Activated CD8-positive, alpha-beta T cell treated with anti-CD3 and anti-CD28 coated beads, Interleukin-2, amount 10 ng/mL, durations not matched to agents 7 days and 5 days (primary cell): ENCODE data around the gene RNF112. TPM values are rescaled to one million over a fixed set of nuclear protein-coding genes. Genes with fewer than 3 reads are reported as not detected.
A peak's percentile ranks its signal among the peaks of the same experiment; 100 is the strongest.

Source experiments
- ATAC-seq: fragments of 150-1000 bp; cut with Tn5 transposase; one replicate; pipeline ENCODE4 v1.10.0; 2021; ENCODE audit warnings: moderate library complexity
- CTCF ChIA-PET: fragments of 350-600 bp; sonication (Branson Sonifier 250); formaldehyde crosslinking; loops from one replicate; lab custom pipeline; 2021; ENCODE audit warnings: antibody characterized with exemption; lab: Charles Lee
- POLR2A ChIA-PET: fragments of 350-600 bp; sonication (Branson Sonifier 250); formaldehyde crosslinking; loops from one replicate; lab custom pipeline; 2021; ENCODE audit warnings: antibody characterized with exemption; lab: Charles Lee
- DNase-seq: peaks from one replicate; pipeline ENCODE4 v3.0.0-alpha.2; 2020
- H3K27ac Mint-ChIP-seq: one replicate; pipeline ENCODE4 v1.8.0; 2021; ENCODE audit warnings: mild to moderate bottlenecking, mixed read lengths
- H3K27me3 Mint-ChIP-seq: one replicate; pipeline ENCODE4 v1.8.0; 2021; ENCODE audit warnings: low read depth, mixed read lengths
- H3K36me3 Mint-ChIP-seq: one replicate; pipeline ENCODE4 v1.8.0; 2021; ENCODE audit warnings: low read depth, mixed read lengths
- H3K4me1 Mint-ChIP-seq: one replicate; pipeline ENCODE4 v1.8.0; 2021; ENCODE audit warnings: low read depth, mixed read lengths
- H3K4me3 Mint-ChIP-seq: one replicate; pipeline ENCODE4 v1.8.0; 2021; ENCODE audit warnings: mild to moderate bottlenecking, mixed read lengths
- H3K9me3 Mint-ChIP-seq: one replicate; pipeline ENCODE4 v1.8.0; 2022; ENCODE audit warnings: mixed read lengths; ENCODE audit not compliant: insufficient read depth
- total RNA-seq, 2 experiments: library from RNA; stranded (reverse); gene quantifications; one replicate each; pipeline ENCODE4 v1.2.3, GENCODE V29; 2021

The RNF112 gene
- total RNA-seq, 2 experiments from 2014 or later, result 0.34 TPM; not detected in 1

DNA sequence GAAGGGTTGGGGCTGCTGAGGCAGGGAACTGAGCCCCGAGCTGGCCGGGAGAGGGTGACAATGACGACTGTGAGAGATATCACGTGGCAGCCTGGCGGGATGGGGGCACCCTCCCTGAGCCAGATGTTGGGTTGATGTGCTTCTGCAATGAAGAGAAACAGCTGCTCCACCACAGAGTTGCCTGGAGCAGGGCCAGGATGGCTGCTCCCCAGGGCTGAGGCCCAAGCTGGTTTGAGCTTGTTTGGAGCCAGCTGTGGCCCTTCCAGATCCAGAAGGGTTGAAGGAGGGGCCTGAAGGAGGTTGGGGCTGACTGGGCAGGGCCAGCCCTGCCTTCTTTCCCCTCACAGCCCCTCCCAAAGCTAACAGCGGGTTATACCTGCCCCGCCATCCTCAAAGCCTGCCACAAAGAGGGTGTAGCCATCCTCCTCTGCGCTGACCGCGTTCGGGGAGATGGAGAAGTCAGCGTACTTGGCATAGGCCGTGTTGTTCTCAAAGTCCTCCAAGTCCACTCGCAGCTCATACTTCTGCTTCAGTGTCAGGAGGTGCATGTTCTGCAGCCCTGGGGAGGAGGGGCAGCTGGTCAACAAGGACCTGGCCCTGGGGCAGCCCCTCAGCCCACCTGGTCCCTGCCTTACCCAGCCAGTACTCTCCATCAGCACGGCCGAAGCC, 26.2 kb upstream of the RNF112 start:
- Mint-ChIP-seq H3K4me1 (peaks cover 5% of the 10 kb centered on the region), H3K36me3 (peaks cover 33% of the 10 kb centered on the region), H3K27me3 (peaks cover 8% of the 10 kb centered on the region), H3K4me3 (no peak overlapping the region), H3K27ac (no peak overlapping the region), H3K9me3 (no peaks in the 10 kb centered on the region)
- CTCF ChIA-PET, result interaction anchor here (3.1 kb wide), 1 partner anchor 22 kb away, joined by 14 read pairs; the partner anchor contains the start of gene B9D1
- POLR2A ChIA-PET, result interaction anchor here (0.7 kb wide), 1 partner anchor 1714 kb away, joined by 3 read pairs; no protein-coding TSS in a partner anchor
- DNase-seq (no peak), ATAC-seq (no peak)

DNA sequence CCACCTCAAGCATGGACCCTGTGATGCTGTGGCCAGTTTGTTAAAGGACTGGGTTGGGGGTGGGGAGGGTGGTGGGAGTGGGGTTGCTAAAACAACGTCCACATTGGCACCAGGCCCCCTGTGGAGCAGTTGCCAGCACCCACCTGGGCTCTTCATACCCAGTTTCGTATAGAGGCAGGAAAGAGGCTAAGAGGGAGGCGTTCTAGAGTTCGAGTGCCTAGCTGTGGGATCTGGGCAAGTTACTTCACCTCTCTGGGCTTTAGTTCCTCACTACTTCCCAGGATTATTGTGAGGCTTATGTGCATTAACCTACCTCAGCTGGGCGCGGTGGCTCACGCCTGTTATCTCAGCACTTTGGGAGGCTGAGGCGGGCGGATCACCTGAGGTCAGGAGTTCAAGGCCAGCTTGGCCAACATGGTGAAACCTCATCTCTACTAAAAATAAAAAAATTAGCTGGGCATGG, 25.5 kb upstream of the RNF112 start:
- H3K9me3 Mint-ChIP-seq, result no peaks in the 10 kb centered on the region
- H3K4me1 Mint-ChIP-seq, result peaks cover 5% of the 10 kb centered on the region
- H3K36me3 Mint-ChIP-seq, result peaks cover 26% of the 10 kb centered on the region
- DNase-seq (no peak), ATAC-seq (no peak)
- ChIA-PET POLR2A (no interaction called here), CTCF (interaction anchor here (3.1 kb wide), 1 partner anchor 23 kb away, joined by 14 read pairs; the partner anchor contains the start of gene B9D1)
- no peak overlapping the region for H3K27ac Mint-ChIP-seq
- no peak overlapping the region for H3K4me3 Mint-ChIP-seq
- peaks cover 8% of the 10 kb centered on the region for H3K27me3 Mint-ChIP-seq

DNA sequence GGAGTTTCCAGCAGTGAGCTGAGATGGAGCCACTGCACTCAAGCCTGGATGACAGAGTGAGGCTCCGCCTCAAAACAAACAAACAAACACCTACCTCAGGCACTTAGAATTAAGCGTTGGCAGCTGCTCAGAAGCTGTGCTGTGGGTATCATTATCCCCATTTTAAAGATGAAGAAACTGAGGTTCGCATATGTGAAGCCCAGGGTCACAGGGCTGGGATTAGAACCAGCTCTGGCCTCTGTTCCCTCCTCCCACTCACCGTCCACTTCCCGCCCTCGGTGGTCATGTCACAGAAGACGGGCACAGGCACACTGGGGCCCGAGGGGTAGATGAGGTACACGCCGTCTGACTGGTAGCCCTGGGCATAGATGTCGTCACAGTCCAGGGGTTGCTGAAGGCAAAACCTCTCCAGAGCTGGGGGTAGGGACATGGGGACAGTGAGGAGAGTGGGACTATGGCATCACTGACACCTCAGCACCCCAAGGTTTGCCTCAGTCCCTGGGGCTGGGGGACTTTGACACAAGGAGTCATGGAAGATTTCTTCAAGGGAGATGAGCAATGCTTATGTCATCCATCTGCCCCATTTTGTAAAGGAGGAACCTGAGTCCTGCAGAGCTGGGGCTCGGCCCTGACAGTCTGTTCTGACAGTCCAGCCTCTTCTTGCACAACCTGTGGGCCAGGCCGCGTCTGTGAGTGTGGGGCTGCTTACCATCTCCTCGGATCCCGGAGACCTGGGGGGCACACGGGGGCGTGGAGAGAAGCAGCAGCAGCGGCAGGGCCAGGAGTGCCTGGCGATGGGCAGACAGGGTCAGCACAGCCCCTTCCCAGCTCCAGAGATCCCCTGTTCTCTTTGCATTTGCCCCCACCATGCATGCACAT, 24.7 kb upstream of the RNF112 start:
- POLR2A ChIA-PET, result no interaction called here
- peaks cover 11% of the 10 kb centered on the region for H3K27me3 Mint-ChIP-seq
- peaks cover 18% of the 10 kb centered on the region for H3K36me3 Mint-ChIP-seq
- no peak for DNase-seq
- no peak for ATAC-seq
- peak overlapping the region; percentile 30 for H3K27ac Mint-ChIP-seq
- CTCF ChIA-PET, result interaction anchor here (0.7 to 3.1 kb wide), 2 partner anchors 9 to 23 kb away, joined by 3 to 14 read pairs; partner anchors contain the start of gene B9D1
- peaks cover 5% of the 10 kb centered on the region for H3K4me1 Mint-ChIP-seq
- no peaks in the 10 kb centered on the region for H3K9me3 Mint-ChIP-seq
- H3K4me3 Mint-ChIP-seq, result no peak overlapping the region

DNA sequence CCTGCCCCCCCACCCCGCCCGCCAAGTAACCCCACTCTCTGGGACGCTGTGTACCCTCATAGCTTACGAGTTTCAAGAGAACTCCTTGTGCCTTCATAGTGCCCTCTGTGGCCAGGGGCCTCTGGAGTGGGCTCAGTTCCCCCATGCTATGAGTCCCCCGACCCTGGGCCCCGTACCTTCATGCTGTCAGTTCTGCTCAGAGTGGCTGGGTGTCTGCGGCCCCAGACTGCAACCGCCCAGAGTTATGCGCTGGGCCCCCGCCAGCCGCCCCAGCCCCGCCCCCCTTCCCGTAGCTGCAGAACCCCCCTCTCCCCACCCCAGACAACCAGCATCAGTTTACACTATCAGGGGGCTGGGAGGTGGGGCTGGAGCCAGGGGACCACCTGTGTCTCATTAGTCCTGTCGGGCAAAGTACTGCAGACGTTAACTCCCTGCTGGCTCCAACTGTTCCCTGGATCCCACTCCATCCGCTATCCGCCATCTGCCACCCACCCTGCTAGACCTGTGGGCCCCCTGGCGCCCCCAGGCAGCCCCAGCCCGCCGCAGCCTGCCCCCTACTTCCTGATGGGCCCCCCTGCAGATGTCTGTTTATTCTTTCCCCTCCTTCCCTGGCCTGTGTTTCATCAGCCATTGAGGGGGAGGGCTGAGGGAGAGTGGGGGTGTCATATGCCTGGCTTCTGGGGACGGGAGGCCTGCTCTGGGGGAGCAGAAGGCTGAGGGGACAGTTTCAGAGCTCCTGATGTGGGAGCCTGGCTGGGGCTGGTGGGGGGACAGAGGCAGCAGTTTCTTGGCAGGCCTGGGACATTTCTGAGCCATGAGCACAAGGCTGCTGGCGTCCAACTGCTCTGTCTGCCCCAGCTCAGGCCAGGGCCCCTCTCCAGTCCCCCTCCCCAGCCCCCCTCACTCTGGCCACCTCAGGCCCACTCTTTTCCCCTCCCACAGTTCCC, 23.8 kb upstream of the RNF112 start, which contains the start of gene MFAP4:
MFAP4 (minus strand) TSS at position 217 of the 947 bp plus-strand sequence; CDS start at position 182, 35 bp downstream.
- ATAC-seq (no peak), DNase-seq (no peak)
- Mint-ChIP-seq H3K4me1 (peaks cover 5% of the 10 kb centered on the region), H3K27me3 (peaks cover 11% of the 10 kb centered on the region), H3K36me3 (peaks cover 15% of the 10 kb centered on the region), H3K9me3 (no peaks in the 10 kb centered on the region), H3K27ac (peak within 1 kb of the TSS; percentile 30), H3K4me3 (no peak within 1 kb of the TSS)
- CTCF ChIA-PET, result interaction anchor here (0.7 to 3.1 kb wide), 2 partner anchors 10 to 24 kb away, joined by 3 to 14 read pairs; partner anchors contain the start of gene B9D1
- POLR2A ChIA-PET, result no interaction called here

DNA sequence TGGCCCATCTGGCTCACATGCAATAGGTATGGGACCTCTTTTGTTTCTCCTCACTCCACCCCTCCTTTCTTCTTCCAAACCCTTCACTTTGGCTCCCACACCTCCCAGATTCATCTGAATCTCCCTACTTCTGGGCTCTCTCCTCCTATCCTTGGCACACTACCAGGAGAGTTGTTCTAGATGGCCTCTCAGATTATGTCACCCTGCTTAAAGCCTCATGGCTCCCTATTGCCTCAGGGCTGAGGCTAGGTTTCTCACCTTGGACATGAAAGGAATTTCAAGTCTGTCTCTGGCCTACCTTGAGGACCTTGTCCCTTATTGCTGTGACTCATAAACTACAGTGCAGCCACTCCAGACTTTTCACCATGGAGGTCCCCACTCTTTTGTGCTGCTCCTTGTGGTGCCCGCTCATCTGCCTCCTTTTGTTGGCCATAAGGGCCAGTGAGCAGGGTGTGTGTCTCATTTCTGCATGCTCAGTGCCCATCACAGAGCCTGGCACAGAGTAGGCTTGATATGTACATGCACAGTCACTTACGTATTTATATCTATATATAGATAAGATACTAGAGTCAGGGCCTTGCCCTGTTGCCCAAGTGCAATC, 23.0 kb upstream of the RNF112 start:
- Mint-ChIP-seq H3K27ac (peak overlapping the region; percentile 9), H3K4me3 (no peak overlapping the region), H3K36me3 (peaks cover 15% of the 10 kb centered on the region), H3K9me3 (no peaks in the 10 kb centered on the region), H3K27me3 (peaks cover 17% of the 10 kb centered on the region), H3K4me1 (peaks cover 5% of the 10 kb centered on the region)
- ATAC-seq, result no peak
- no peak for DNase-seq
- ChIA-PET CTCF (interaction anchor here (0.6 to 1.7 kb wide), 3 partner anchors 10 to 533 kb away, joined by 5 to 13 read pairs (median 5); partner anchors contain the start of genes B9D1 and MAPK7), POLR2A (no interaction called here)

DNA sequence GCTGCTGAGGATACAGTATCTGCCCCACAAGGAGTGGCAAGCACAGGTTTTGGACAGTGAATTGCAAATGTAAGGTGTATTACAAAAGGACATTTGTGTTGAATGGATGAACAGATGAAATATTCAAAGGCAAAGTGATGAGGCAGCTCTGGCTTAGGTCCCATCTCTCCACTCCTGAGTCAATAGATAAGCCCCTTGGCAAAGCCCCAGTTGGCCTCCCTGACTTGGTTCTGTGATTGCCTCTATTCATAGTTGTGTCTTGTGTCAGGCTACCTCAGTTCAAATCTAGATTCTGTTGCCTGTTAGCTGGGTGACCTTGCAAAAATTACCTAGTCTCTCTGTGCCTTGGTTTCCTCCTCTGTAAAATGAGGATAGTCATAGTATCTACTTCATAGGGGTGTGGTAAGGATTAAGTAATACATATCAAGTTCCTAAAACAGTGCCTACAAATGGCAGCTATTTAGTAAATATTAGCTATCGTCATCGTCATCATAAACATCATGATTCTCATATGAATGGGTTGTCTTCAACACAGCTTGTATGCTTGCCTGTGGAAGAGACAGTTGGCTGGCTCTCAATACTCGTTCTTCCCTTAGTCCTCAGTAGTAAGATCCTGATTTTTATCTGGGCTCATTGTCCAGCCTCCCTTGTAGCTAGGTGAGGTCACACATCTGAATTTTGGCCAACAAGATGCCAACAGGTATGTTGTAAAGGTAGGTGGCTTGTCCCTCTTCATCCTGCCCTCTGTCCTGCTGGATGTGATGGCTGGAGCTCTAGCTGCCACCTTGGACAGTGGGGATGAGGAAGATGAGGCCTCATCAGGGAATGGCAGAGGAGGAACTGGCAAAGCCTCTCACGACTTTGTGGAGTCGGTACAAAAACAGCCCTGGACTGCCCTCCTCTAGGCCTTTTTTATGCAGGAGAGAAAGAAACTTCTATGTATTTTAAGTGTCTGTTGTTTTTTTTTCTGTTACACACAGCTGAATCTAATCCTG, 21.9 kb upstream of the RNF112 start:
- DNase-seq (no peak), ATAC-seq (no peak)
- Mint-ChIP-seq H3K36me3 (peaks cover 6% of the 10 kb centered on the region), H3K27me3 (peaks cover 25% of the 10 kb centered on the region), H3K4me1 (peaks cover 5% of the 10 kb centered on the region), H3K4me3 (no peak overlapping the region), H3K9me3 (no peaks in the 10 kb centered on the region), H3K27ac (no peak overlapping the region)
- ChIA-PET POLR2A (no interaction called here), CTCF (interaction anchor here (0.6 to 1.7 kb wide), 3 partner anchors 11 to 534 kb away, joined by 5 to 13 read pairs (median 5); partner anchors contain the start of genes B9D1 and MAPK7)

DNA sequence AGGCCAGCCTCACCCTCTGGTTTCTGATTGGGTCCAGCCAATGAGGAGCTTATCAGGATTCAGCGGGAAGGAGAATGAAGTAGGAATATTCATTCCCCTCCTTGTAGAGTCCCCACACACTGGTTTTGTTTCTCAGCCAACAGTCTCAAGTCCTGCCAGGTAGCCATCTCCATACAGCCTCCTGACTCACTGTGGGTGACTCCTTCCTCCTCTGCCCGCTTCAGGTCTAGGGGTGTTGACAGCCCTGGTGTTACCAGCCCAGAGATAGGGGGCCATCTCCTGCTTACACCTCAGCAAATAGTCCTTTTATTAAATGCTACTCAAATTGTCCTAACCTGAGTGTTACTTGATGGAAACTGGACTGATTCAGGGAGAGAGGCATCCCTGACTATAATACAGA, 20.1 kb upstream of the RNF112 start:
- no peak overlapping the region for H3K4me3 Mint-ChIP-seq
- ChIA-PET CTCF (interaction anchor here (1.0 kb wide), 1 partner anchor 28 kb away, joined by 3 read pairs; the partner anchor contains the start of gene B9D1), POLR2A (no interaction called here)
- DNase-seq (no peak), ATAC-seq (no peak)
- H3K9me3 Mint-ChIP-seq, result no peaks in the 10 kb centered on the region
- H3K4me1 Mint-ChIP-seq, result no peaks in the 10 kb centered on the region
- H3K27ac Mint-ChIP-seq, result no peak overlapping the region
- H3K27me3 Mint-ChIP-seq, result peaks cover 30% of the 10 kb centered on the region
- no peaks in the 10 kb centered on the region for H3K36me3 Mint-ChIP-seq

DNA sequence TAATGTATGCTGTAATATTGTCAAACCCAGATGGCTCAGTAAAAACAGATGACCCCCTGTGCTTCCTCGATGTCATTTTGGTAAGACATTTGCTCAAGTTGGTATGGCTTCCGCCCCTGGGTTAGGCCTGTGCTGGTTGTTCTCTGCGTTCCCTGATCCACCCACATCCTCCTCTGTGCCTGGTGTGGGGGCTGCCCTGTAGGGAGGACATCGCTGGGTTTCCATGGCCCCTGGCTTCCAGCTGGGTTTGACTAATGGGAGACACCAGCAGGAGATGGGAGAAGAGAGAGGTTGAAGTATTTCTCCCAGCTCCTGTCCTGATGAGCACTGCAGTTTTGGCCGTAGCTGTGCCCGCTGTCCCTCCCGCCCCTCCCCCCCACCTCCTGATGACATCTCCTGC, 19.6 kb upstream of the RNF112 start:
- ChIA-PET CTCF (no interaction called here), POLR2A (no interaction called here)
- no peak overlapping the region for H3K4me3 Mint-ChIP-seq
- no peaks in the 10 kb centered on the region for H3K4me1 Mint-ChIP-seq
- H3K27me3 Mint-ChIP-seq, result peaks cover 32% of the 10 kb centered on the region
- H3K9me3 Mint-ChIP-seq, result no peaks in the 10 kb centered on the region
- no peak for ATAC-seq
- DNase-seq, result no peak
- no peak overlapping the region for H3K27ac Mint-ChIP-seq
- H3K36me3 Mint-ChIP-seq, result no peaks in the 10 kb centered on the region

DNA sequence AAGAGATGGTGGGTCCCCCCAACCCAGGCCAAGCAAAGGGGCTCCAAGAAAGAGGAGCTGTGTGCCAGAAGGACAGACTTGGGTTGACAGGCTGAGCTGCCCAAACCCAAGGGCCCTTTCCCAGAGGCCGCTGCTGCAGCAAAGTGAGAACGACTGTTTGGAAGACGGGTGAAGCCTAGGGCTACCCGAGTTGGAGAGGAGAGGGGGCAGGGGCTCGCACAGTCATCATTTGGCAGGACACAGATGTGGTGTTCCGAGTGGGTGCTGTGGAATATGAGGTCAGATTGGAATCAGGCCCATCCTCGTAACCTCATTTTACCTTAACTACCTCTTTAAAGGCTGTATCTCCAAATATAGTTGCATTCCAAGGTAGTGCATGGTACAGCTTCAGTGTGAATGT, 18.7 kb upstream of the RNF112 start:
- ChIA-PET CTCF (no interaction called here), POLR2A (no interaction called here)
- Mint-ChIP-seq H3K27me3 (peaks cover 36% of the 10 kb centered on the region), H3K9me3 (no peaks in the 10 kb centered on the region), H3K4me3 (no peak overlapping the region), H3K36me3 (no peaks in the 10 kb centered on the region), H3K27ac (no peak overlapping the region), H3K4me1 (no peaks in the 10 kb centered on the region)
- no peak for ATAC-seq
- no peak for DNase-seq

DNA sequence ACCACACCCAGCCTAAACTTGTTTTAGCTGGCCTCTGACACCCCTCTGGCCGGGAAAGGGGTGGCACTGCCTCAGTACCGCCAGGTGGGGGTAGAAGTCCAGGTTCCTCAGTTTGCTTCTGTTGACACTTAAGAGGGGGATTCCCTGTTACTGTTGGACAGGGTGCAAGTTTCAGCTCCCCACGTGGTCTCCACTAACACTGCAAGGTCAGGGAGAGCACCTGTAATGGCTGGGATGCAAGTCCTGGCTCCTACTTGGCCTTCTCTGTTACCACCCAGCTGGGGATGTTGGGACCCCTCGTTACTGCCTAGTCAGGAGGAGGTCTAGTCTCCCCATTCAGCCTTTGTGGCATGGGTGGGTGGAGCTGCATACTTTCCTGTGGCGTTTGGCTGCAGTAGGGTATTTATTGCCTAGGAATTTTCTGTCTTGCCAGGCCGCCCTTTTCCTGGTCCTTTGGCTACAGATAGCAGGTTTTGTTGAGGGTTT, 13.4 kb upstream of the RNF112 start:
- no peak overlapping the region for H3K27ac Mint-ChIP-seq
- CTCF ChIA-PET, result no interaction called here
- peaks cover 26% of the 10 kb centered on the region for H3K27me3 Mint-ChIP-seq
- H3K9me3 Mint-ChIP-seq, result no peaks in the 10 kb centered on the region
- no peaks in the 10 kb centered on the region for H3K36me3 Mint-ChIP-seq
- DNase-seq (no peak), ATAC-seq (no peak)
- H3K4me3 Mint-ChIP-seq, result no peak overlapping the region
- POLR2A ChIA-PET, result interaction anchor here (0.6 kb wide), 1 partner anchor 30 kb away, joined by 6 read pairs; no protein-coding TSS in a partner anchor
- H3K4me1 Mint-ChIP-seq, result peaks cover 2% of the 10 kb centered on the region
